ENCODE data around the gene SLC25A11.

The SLC25A11 gene

DNA sequence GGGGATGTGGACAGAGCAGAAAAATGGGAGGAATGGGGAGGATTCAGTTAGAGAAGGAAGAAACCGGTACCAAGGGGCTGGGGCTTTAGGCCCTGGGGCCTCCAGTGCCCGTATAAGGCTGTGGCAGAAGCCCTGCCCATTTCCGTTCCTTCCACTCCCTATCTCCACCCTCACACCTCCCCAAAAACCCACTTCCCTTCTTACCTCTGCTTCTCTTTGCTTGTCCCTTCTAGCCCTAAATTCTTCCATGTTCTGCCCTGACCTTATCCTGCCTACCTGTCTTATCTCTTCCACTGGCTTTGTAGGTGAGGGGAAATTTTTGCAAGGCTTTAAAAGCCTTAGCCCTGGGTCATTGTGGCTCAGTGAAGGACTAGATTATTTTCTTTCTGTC, 4.3 kb upstream of the SLC25A11 start:
- H3K4me3 ChIP-seq, result peak overlapping the region; percentile 99
- peak overlapping the region; percentile 90 to 99 for H3K27ac ChIP-seq
- TF ChIP-seq, protein P1, sequence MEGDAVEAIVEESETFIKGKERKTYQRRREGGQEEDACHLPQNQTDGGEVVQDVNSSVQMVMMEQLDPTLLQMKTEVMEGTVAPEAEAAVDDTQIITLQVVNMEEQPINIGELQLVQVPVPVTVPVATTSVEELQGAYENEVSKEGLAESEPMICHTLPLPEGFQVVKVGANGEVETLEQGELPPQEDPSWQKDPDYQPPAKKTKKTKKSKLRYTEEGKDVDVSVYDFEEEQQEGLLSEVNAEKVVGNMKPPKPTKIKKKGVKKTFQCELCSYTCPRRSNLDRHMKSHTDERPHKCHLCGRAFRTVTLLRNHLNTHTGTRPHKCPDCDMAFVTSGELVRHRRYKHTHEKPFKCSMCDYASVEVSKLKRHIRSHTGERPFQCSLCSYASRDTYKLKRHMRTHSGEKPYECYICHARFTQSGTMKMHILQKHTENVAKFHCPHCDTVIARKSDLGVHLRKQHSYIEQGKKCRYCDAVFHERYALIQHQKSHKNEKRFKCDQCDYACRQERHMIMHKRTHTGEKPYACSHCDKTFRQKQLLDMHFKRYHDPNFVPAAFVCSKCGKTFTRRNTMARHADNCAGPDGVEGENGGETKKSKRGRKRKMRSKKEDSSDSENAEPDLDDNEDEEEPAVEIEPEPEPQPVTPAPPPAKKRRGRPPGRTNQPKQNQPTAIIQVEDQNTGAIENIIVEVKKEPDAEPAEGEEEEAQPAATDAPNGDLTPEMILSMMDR (IDR thresholded peaks at IDR 0.05), result no peak
- no peak for DNase-seq (ENCODE audit: low spot score)

DNA sequence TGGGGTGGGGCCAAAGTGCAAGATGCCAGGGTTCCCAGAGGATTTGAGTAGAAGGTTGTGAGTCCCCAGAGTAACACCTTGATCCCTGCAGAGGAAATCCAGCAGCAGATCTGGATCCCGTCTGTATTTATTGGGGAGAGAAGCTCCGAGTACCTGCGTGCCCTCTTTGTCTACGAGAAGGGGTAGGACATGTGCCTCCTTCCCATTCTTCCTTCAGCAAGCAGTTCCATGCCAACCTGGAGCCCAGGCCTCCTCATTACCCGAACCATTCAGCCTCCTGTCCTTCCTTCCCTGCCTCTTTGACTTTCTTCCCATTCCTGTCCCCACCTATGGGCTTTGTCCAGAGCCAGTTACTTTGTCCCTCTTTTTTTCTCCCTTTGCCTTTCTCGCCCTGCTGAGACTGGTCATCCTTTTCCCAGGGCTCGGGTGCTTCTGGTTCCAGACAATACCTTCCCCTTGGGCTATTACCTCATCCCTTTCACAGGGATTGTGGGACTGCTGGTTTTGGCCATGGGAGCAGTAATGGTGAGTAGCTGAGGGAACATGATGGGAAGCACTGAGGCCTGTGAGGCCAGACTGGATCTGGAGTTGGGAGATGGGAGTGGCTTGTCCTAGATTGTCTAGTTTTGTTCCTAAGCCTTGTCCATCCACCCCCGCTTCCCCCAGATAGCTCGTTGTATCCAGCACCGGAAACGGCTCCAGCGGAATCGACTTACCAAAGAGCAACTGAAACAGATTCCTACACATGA, 3.1 kb upstream of the SLC25A11 start:
- no peak overlapping the region for H3K27ac ChIP-seq
- no peak for DNase-seq (ENCODE audit: low spot score)
- TF ChIP-seq, protein P1 (IDR thresholded peaks at IDR 0.05), result no peak
- no peak overlapping the region for H3K4me3 ChIP-seq

- Histone ChIP-seq H3K27ac (no peak overlapping the region), H3K4me3 (peak overlapping the region; percentile 80)
- TF ChIP-seq, protein P1 (IDR thresholded peaks at IDR 0.05), result no peak
- no peak for DNase-seq (ENCODE audit: low spot score)
Observed at GRCh38 chr17:4941319-4941610, 1.4 kb upstream of the SLC25A11 start.

DNA sequence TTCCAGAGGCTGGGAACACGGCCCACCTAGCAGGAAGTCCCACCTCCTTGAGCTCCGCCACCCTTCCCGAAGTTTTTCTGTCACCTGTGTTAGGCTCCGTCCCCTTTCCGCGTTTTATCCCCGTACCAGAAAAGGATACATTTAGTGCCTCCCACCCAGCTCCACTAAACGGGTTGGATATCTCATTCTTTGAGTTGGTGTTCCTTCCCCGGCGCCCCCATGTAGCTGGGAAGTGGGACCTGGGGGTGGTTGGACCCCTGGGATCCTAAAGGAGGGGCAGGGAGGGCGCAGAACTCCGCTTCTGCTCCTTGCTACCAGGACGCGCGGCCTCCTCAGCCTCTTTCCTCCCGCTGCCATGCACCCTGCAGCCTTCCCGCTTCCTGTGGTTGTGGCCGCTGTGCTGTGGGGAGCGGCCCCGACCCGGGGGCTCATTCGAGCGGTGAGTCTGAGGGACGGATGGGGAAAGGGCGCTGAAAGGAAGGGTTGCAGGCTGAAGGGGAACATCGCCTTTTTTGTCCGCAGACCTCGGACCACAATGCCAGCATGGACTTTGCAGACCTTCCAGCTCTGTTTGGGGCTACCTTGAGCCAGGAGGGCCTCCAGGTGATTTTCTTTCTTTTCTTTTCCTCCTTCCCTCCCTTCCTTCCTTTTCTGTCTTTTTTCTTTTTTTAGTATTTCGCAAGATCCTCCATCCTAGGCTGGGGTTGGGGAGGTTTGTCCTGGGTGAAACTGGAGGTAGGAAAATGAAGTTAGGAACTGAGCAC, 891 bp upstream of the SLC25A11 start:
- H3K27ac ChIP-seq, result peak overlapping the region; percentile 86 to 93
- no peak for DNase-seq (ENCODE audit: low spot score)
- H3K4me3 ChIP-seq, result peak overlapping the region; percentile 80
- TF ChIP-seq, protein P1 (IDR thresholded peaks at IDR 0.05), result no peak

GRCh38 chr17:4939546-4939795, 375 bp downstream of the SLC25A11 start:
- TF ChIP-seq, protein P1 (IDR thresholded peaks at IDR 0.05), result no peak
- H3K4me3 ChIP-seq, result peak overlapping the region; percentile 80
- peak overlapping the region; percentile 86 to 93 for H3K27ac ChIP-seq
- no peak for DNase-seq (ENCODE audit: low spot score)

DNA sequence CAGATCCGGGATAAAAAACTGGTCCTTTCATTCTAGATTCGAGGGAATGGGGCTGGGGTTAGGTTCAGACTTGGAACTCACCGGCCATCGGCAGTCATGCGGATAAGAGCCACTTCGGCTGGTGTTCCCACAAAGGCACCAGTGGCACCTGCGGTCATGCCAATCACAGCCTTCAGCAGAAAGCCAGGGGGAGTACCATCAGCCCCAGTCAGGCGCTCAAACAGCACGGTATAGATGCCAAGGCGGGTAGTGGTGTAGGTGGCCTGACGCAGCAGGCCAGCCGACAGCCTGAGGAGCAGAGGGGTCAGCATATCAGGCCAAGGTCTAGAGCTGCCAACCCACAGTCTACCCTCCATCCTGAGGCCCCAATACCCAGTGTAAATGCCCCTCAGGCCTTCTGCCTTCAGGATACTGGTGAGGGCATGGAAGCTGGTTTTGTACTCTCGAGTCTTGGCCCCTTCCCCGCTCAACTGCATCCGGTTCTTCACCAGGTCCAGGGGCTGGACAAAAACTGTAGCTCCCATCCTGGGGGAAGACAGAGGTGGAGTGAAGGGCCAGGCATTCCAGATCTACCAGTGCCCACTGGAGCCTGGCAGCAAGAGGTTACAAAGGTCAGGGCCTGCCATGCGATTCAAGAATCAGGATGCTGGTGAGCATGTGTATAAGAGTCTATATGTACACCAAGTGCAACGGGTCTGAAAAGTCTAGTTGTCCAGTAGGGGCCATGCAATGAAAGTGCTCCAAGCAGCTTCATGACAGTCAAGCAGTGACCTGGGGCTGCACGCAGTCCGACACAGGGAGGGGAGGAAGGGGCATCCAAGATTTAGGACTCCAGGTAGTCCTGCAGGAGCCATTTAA, 929 bp downstream of the SLC25A11 start:
- no peak for DNase-seq (ENCODE audit: low spot score)

More for the DNA sequence above, 929 bp downstream of the SLC25A11 start:
- Histone ChIP-seq H3K4me3 (peak overlapping the region; percentile 80), H3K27ac (peak overlapping the region; percentile 86 to 93)
- TF ChIP-seq, protein P1 (IDR thresholded peaks at IDR 0.05), result no peak
